ENCODE data around the gene RASL10A.

- TF ChIP-seq CTCF (conservative IDR thresholded peaks at IDR 0.05; ENCODE audit: low read depth in 2 of 2) (no peak), POLR2AphosphoS5 (IDR thresholded peaks at IDR 0.05; ENCODE audit: low read depth) (no peak), EZH2phosphoT487 (IDR thresholded peaks at IDR 0.05; ENCODE audit: unreplicated experiment) (no peak)
Measured at GRCh38 chr22:29325356-29325755, 9.9 kb upstream of the RASL10A start.

All from GM23338 (cell line).